Nephron progenitor cell (in vitro differentiated cells): Measurements from ENCODE around the gene ABCC4.
A peak's percentile ranks its signal among the peaks of the same experiment; 100 is the strongest.

Experiments used
- DNase-seq: peaks from one replicate; pipeline ENCODE4 v3.0.0; 2021
- H3K27ac Mint-ChIP-seq: 2 replicates; pipeline ENCODE4 v1.8.0; 2021; ENCODE audit warnings: mild to moderate bottlenecking, moderate library complexity, mixed read lengths
- H3K27me3 Mint-ChIP-seq: 2 replicates; pipeline ENCODE4 v1.8.0; 2021; ENCODE audit warnings: mild to moderate bottlenecking, low read depth, mixed read lengths; ENCODE audit not compliant: poor library complexity
- H3K36me3 Mint-ChIP-seq: 2 replicates; pipeline ENCODE4 v1.8.0; 2021; ENCODE audit warnings: low read depth, mixed read lengths
- H3K4me1 Mint-ChIP-seq: 2 replicates; pipeline ENCODE4 v1.8.0; 2021; ENCODE audit warnings: mixed read lengths
- H3K4me3 Mint-ChIP-seq: 2 replicates; pipeline ENCODE4 v1.8.0; 2021; ENCODE audit warnings: mild to moderate bottlenecking, moderate library complexity, mixed read lengths
- H3K9me3 Mint-ChIP-seq: 2 replicates; pipeline ENCODE4 v1.8.0; 2021; ENCODE audit warnings: mild to moderate bottlenecking, moderate library complexity, mixed read lengths
- CTCF ChIP-seq: fragments of 200-600 bp; sonication (generic); IDR thresholded peaks from 2 replicates; pipeline ENCODE4 v1.5.0; 2021; ENCODE audit warnings: antibody characterized with exemption

The ABCC4 gene

DNA sequence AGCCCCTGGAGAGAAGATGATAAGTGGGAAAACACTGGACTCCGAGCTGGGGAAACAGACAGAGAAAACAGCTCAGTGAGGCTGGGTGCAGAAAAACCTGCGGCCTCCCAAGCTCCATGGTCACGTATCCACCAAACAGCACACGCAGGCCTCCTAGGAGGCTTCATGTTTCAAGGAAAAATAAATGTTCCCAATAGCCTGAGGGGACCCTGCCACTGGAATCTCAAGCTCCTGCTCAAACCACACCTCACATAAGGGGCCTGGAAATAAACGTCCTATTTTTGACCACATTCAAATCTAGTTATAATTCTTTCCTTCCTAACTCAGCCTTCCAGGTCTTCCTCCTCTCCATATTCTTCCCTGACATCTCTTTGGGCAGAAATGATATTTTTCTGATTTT, 225.7 kb downstream of the ABCC4 start:
- H3K27ac Mint-ChIP-seq = peak overlapping the region; percentile 26
- TF ChIP-seq CTCF = no peak
- H3K36me3 Mint-ChIP-seq = peaks cover 35% of the 10 kb centered on the region
- H3K4me1 Mint-ChIP-seq = peaks cover 19% of the 10 kb centered on the region
- DNase-seq = no peak
- H3K4me3 Mint-ChIP-seq = no peak overlapping the region
- peaks cover 7% of the 10 kb centered on the region for H3K9me3 Mint-ChIP-seq
- H3K27me3 Mint-ChIP-seq = no peaks in the 10 kb centered on the region

GRCh38 chr13:95074820-95075219, 226.4 kb downstream of the ABCC4 start:
- DNase-seq = no peak
- Mint-ChIP-seq H3K9me3 (peaks cover 8% of the 10 kb centered on the region), H3K36me3 (peaks cover 42% of the 10 kb centered on the region), H3K27ac (peak overlapping the region; percentile 15), H3K27me3 (no peaks in the 10 kb centered on the region), H3K4me1 (peaks cover 19% of the 10 kb centered on the region), H3K4me3 (no peak overlapping the region)
- TF ChIP-seq CTCF = no peak

DNA sequence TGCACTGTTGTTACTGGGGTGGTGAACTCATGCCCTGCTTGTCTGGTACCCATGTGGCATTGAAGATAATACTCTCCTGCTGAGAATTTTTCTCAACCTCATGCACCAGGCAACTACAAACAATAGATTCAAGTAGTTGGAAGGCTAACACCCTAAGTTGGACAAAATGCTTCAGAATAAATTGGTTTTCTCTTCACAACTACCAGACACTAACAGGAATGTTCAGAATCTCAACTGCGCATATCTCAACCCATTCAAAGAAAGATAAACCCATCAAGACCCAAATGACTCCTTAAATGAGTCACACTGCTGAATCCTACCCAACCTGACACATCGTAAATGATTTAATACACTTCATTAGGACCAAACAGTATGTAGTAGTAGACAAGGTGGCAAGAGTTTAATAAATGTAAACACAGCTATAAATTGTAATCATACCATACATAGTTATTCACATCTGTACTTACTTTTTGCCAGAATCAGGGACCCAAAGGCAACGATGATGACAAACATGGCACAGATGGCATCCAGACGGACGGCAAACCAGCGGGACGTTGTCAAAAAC, 227.4 kb downstream of the ABCC4 start:
- TF ChIP-seq CTCF = no peak
- Mint-ChIP-seq H3K27ac (no peak overlapping the region), H3K27me3 (no peaks in the 10 kb centered on the region), H3K9me3 (peaks cover 8% of the 10 kb centered on the region), H3K4me1 (peaks cover 19% of the 10 kb centered on the region), H3K36me3 (peaks cover 52% of the 10 kb centered on the region), H3K4me3 (no peak overlapping the region)
- no peak for DNase-seq

GRCh38 chr13:95067303-95067702, 233.9 kb downstream of the ABCC4 start:
- H3K9me3 Mint-ChIP-seq = peaks cover 8% of the 10 kb centered on the region
- H3K27me3 Mint-ChIP-seq = no peaks in the 10 kb centered on the region
- peaks cover 44% of the 10 kb centered on the region for H3K36me3 Mint-ChIP-seq
- no peak for TF ChIP-seq CTCF
- no peak overlapping the region for H3K27ac Mint-ChIP-seq
- H3K4me3 Mint-ChIP-seq = no peak overlapping the region
- DNase-seq = no peak
- peaks cover 7% of the 10 kb centered on the region for H3K4me1 Mint-ChIP-seq

DNA sequence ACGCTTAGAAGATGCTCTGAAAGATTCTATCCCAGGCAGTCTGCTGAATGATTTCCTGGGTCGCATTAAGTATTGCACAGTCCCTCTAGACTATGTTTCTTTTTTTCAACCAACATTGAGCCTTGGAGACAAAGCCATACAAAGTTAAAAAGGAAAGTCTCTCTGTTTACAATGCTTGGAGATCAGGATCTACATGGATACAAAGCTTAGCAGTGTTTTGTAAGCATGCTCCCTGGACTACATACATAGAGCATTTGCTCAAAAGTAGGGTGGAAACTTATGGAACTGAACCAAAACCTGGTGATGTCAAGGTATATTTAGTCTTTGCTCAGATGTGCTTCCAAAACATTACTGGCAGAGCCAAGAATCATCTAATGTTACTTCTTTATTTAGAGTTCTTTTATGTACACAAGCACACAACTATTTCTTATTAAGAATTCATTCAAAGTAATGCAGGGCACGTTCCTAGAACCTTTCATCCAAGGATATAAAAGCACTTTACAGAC, 241.2 kb downstream of the ABCC4 start:
- Mint-ChIP-seq H3K27me3 (no peaks in the 10 kb centered on the region), H3K27ac (no peak overlapping the region), H3K4me3 (no peak overlapping the region), H3K9me3 (no peaks in the 10 kb centered on the region), H3K4me1 (no peaks in the 10 kb centered on the region), H3K36me3 (peaks cover 13% of the 10 kb centered on the region)
- no peak for TF ChIP-seq CTCF
- no peak for DNase-seq

DNA sequence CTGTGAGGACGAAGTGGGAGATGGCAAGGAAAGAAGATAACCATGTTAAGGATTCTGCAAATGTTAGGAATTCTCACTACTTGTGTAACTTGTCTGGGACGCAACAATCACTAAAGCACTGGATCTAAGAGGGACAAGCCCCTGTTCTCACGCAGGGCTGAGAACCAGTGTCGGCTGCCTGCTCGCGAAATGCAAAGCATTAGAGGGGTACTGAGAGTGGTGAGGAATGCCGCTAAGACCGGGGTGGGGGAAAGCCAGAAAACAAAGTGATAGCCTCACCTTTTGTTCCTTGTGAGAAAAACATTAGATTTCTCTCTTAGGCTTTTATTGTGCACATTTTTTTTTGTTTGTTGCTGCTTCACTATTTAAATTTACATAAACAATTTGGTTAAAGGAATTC, 241.9 kb downstream of the ABCC4 start:
- Mint-ChIP-seq H3K4me3 (no peak overlapping the region), H3K4me1 (no peaks in the 10 kb centered on the region), H3K27me3 (no peaks in the 10 kb centered on the region), H3K36me3 (peaks cover 13% of the 10 kb centered on the region), H3K27ac (peak overlapping the region; percentile 19), H3K9me3 (no peaks in the 10 kb centered on the region)
- TF ChIP-seq CTCF = no peak
- DNase-seq = no peak
